Neural progenitor cell (in vitro differentiated cells): ENCODE measurements around the gene IL11RA. TPM values are rescaled to one million over a fixed set of nuclear protein-coding genes. Genes with fewer than 3 reads are reported as not detected.

Source experiments
- DNase-seq: peaks from one replicate; pipeline ENCODE4 v3.0.0-alpha.2; 2016; ENCODE audit warnings: low spot score
- H2AFZ ChIP-seq: fragments of 200-600 bp; sonication (generic); replicated peaks from 2 replicates; pipeline ENCODE4 v1.6.1; 2016; ENCODE audit warnings: antibody characterized with exemption
- H3F3A ChIP-seq: fragments of 200-600 bp; sonication (generic); 2 replicates; pipeline ENCODE4 v1.6.1; 2016; ENCODE audit warnings: antibody characterized with exemption, low read depth
- H3K27ac ChIP-seq: fragments of 200-600 bp; sonication (generic); 2 replicates; pipeline ENCODE4 v1.5.1; 2016; ENCODE audit warnings: mild to moderate bottlenecking
- H3K27me3 ChIP-seq: fragments of 200-600 bp; sonication (generic); 2 replicates; pipeline ENCODE4 v1.6.1; 2016; ENCODE audit warnings: mild to moderate bottlenecking, moderate library complexity
- H3K36me3 ChIP-seq: fragments of 200-600 bp; sonication (generic); 2 replicates; pipeline ENCODE4 v1.5.1; 2016
- H3K4me1 ChIP-seq: fragments of 200-600 bp; sonication (generic); 2 replicates; pipeline ENCODE4 v1.6.1; 2016; ENCODE audit warnings: mixed run types
- H3K4me2 ChIP-seq: fragments of 200-600 bp; sonication (generic); 2 replicates; pipeline ENCODE4 v1.6.1; 2016
- H3K4me3 ChIP-seq: fragments of 200-600 bp; sonication (generic); 2 replicates; pipeline ENCODE4 v1.5.1; 2016
- H3K79me2 ChIP-seq: fragments of 200-600 bp; sonication (generic); 2 replicates; pipeline ENCODE4 v1.6.1; 2016; ENCODE audit warnings: low read depth
- H3K9ac ChIP-seq: fragments of 200-600 bp; sonication (generic); 2 replicates; pipeline ENCODE4 v1.6.1; 2016
- H3K9me3 ChIP-seq: fragments of 200-600 bp; sonication (generic); 2 replicates; pipeline ENCODE4 v1.5.1; 2016; ENCODE audit warnings: low read depth
- H4K20me1 ChIP-seq: fragments of 200-600 bp; sonication (generic); 2 replicates; pipeline ENCODE4 v1.6.1; 2016; ENCODE audit warnings: low read depth
- H3K27ac Mint-ChIP-seq: 3 replicates; pipeline ENCODE4 v1.8.0; 2021; ENCODE audit warnings: mixed read lengths
- H3K27me3 Mint-ChIP-seq: 2 replicates; pipeline ENCODE4 v1.8.0; 2022; ENCODE audit warnings: low read depth, mild to moderate bottlenecking, inconsistent platforms, moderate library complexity, mixed read lengths; ENCODE audit not compliant: insufficient read depth
- H3K36me3 Mint-ChIP-seq: 3 replicates; pipeline ENCODE4 v1.8.0; 2021; ENCODE audit warnings: mixed read lengths
- H3K4me1 Mint-ChIP-seq: 3 replicates; pipeline ENCODE4 v1.8.0; 2021; ENCODE audit warnings: mixed read lengths
- H3K4me3 Mint-ChIP-seq: 3 replicates; pipeline ENCODE4 v1.8.0; 2021; ENCODE audit warnings: mild to moderate bottlenecking, moderate library complexity, mixed read lengths
- H3K9me3 Mint-ChIP-seq: 3 replicates; pipeline ENCODE4 v1.8.0; 2020; ENCODE audit warnings: mixed read lengths
- CTCF ChIP-seq: fragments of 200-600 bp; sonication (generic); IDR thresholded peaks from 2 replicates; pipeline ENCODE4 v1.5.1; 2017; ENCODE audit warnings: antibody characterized with exemption, mild to moderate bottlenecking
- EZH2 ChIP-seq: fragments of 200-600 bp; sonication (generic); IDR thresholded peaks from 2 replicates; pipeline ENCODE4 v1.6.1; 2017; ENCODE audit warnings: antibody characterized with exemption, mild to moderate bottlenecking, moderate library complexity
- EZH2phosphoT487 ChIP-seq: fragments of 200-600 bp; sonication (generic); IDR thresholded peaks from 2 replicates; pipeline ENCODE4 v1.6.1; 2017; ENCODE audit warnings: antibody characterized with exemption
- total RNA-seq: library from RNA; depleted of rRNA; stranded (reverse); fragments of >200 nt; gene quantifications from 2 replicates; pipeline ENCODE4 v1.2.3, GENCODE V29; 2015; ENCODE audit warnings: low replicate concordance

IL11RA gene
- total RNA-seq, 1 donor from 2014 or later: 12.7 TPM

GRCh38 chr9:34674440-34674839 lies 22.5 kb downstream of the IL11RA start:
- no peaks in the 10 kb centered on the region for H3K9me3 ChIP-seq
- Mint-ChIP-seq H3K4me1 (peaks cover 6% of the 10 kb centered on the region), H3K36me3 (peaks cover 6% of the 10 kb centered on the region), H3K27ac (no peak overlapping the region), H3K4me3 (no peak overlapping the region), H3K9me3 (no peaks in the 10 kb centered on the region), H3K27me3 (peaks cover 7% of the 10 kb centered on the region)
- no peaks in the 10 kb centered on the region for H4K20me1 ChIP-seq
- no peaks in the 10 kb centered on the region for H3F3A ChIP-seq
- H3K9ac ChIP-seq: no peak overlapping the region
- H3K4me3 ChIP-seq: no peak overlapping the region
- no peak for DNase-seq
- H2AFZ ChIP-seq: no peak overlapping the region
- H3K27ac ChIP-seq: no peak overlapping the region
- no peaks in the 10 kb centered on the region for H3K36me3 ChIP-seq
- H3K27me3 ChIP-seq: no peaks in the 10 kb centered on the region
- no peaks in the 10 kb centered on the region for H3K79me2 ChIP-seq
- TF ChIP-seq EZH2phosphoT487 (no peak), CTCF (no peak), EZH2 (no peak)
- no peaks in the 10 kb centered on the region for H3K4me1 ChIP-seq
- no peak overlapping the region for H3K4me2 ChIP-seq

DNA sequence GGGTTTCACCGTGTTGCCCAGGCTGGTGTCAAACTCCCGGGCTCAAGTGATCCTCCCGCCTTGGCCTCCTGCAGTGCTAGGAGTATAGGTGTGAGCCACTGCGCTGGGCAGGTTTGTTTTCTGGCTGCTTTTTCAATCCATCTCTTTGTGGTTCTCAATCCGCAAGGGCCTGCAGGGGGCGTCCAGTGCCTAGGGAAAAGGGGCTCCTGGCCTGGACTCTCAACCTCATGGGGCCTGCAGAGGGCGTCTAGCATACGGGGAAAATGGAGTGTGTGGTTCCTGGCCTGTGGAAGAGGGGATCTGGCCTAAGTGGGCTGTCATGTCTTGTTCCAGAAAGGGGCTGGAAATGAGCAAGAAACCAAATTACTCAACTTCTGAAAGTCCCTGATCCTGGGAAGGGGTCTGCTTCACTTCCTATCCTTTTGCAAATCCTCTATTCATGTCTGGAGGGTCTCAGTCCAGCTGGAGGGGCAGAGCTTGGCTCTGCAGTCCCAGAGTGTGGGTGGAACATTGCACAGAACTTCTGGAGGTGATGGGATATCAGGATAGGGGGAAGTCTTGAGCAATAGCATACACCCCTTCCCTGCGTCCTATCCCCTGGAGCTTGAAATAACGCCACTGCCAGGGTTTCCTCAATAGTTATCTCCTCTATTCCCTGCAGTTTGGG lies 23.2 kb downstream of the IL11RA start:
- Histone ChIP-seq H3K27ac (no peak overlapping the region), H3K9me3 (no peaks in the 10 kb centered on the region), H2AFZ (no peak overlapping the region), H3K4me2 (no peak overlapping the region), H3K79me2 (no peaks in the 10 kb centered on the region), H3K36me3 (no peaks in the 10 kb centered on the region), H4K20me1 (no peaks in the 10 kb centered on the region), H3F3A (no peaks in the 10 kb centered on the region), H3K4me3 (no peak overlapping the region), H3K9ac (no peak overlapping the region), H3K27me3 (no peaks in the 10 kb centered on the region), H3K4me1 (no peaks in the 10 kb centered on the region)
- Mint-ChIP-seq H3K27ac (no peak overlapping the region), H3K4me1 (peaks cover 6% of the 10 kb centered on the region), H3K4me3 (no peak overlapping the region), H3K9me3 (no peaks in the 10 kb centered on the region), H3K27me3 (peaks cover 7% of the 10 kb centered on the region), H3K36me3 (peaks cover 1% of the 10 kb centered on the region)
- TF ChIP-seq EZH2phosphoT487 (peak; percentile 27), EZH2 (no peak), CTCF (peak; percentile 83)
- peak; percentile 91 for DNase-seq

- Mint-ChIP-seq H3K4me1 (peaks cover 6% of the 10 kb centered on the region), H3K4me3 (no peak overlapping the region), H3K9me3 (no peaks in the 10 kb centered on the region), H3K27ac (no peak overlapping the region), H3K27me3 (peaks cover 6% of the 10 kb centered on the region), H3K36me3 (peaks cover 4% of the 10 kb centered on the region)
- Histone ChIP-seq H3K4me2 (no peak overlapping the region), H3K9ac (no peak overlapping the region), H3K27me3 (no peaks in the 10 kb centered on the region), H2AFZ (no peak overlapping the region), H3K9me3 (no peaks in the 10 kb centered on the region), H3K79me2 (no peaks in the 10 kb centered on the region), H3K36me3 (no peaks in the 10 kb centered on the region), H3K27ac (no peak overlapping the region), H4K20me1 (no peaks in the 10 kb centered on the region), H3K4me3 (no peak overlapping the region), H3K4me1 (no peaks in the 10 kb centered on the region), H3F3A (no peaks in the 10 kb centered on the region)
- no peak for TF ChIP-seq CTCF
- TF ChIP-seq EZH2: no peak
- no peak for TF ChIP-seq EZH2phosphoT487
- DNase-seq: no peak
These were observed 23.9 kb downstream of the IL11RA start for GRCh38 chr9:34675869-34676268.
